NT2/D1 (cell line): ENCODE data around the gene CCNC.

Experiments
- SUZ12 ChIP-seq: IDR thresholded peaks from 2 replicates; pipeline ENCODE4 v1.6.1; 2011; ENCODE audit not compliant: insufficient read length, insufficient read depth; ENCODE audit errors: extremely low read depth
- YY1 ChIP-seq: IDR thresholded peaks from 2 replicates; pipeline ENCODE4 v1.6.1; 2011; ENCODE audit not compliant: insufficient read length, insufficient read depth

GRCh38 chr6:99521633-99522151 is 46.8 kb downstream of the CCNC start:
- TF ChIP-seq SUZ12 = no peak
- TF ChIP-seq YY1 = no peak
